GM18868 (cell line): ENCODE measurements around the gene RFX3.
A peak's percentile ranks its signal among the peaks of the same experiment; 100 is the strongest.

Source experiments
- ATAC-seq: cut with Tn5 transposase; IDR thresholded peaks from one replicate; pipeline ENCODE4 v1.9.1; 2021; ENCODE audit warnings: mild to moderate bottlenecking, moderate library complexity; ENCODE audit not compliant: unreplicated experiment

The RFX3 gene

DNA sequence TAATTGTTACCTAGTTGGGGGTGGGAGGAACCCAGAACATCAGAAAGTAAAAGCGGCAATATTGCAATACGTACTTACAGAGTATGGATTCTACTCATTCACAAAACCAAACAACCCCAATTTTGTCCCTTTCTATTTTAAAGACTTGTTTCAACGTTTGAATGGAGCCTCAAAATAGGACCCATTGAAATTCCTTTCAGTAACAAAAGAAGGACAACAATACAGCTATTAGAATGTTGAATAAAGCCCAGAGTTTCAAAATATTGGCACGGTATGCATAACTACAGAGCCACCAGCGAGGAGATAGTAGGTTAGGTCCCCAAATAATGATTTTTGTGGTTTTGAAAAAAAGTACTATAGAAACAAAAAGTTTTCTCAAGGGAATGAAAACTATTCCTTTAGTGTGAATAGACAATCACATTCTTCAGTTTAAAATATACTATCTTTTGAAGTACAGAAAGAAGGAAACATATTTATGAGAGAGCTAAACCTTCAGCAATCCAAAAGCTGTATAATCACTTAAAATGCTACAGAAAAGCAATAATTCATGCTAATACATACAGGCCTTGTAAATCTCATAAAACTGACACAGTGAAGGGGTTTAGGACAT, 235.5 kb downstream of the RFX3 start:
- ATAC-seq: no peak

DNA sequence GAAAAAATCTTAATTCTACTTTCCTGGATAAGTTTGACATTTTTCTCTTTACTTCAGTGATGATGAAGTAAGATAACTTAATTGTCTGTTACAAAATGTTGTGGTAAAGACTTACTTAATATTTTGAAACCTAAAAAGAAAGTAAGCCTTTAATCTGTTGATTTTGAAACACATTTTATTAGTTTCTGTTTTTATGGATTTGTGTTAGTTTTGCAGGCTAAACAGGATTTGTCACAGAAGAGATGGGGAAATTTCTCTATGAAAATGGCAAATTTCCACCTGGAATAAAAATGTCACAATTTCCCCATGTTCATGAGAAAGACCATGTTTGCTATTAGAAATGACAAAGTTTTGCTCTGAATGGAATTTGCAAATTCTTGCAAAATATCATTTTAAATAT, 237.1 kb downstream of the RFX3 start:
- no peak for ATAC-seq

DNA sequence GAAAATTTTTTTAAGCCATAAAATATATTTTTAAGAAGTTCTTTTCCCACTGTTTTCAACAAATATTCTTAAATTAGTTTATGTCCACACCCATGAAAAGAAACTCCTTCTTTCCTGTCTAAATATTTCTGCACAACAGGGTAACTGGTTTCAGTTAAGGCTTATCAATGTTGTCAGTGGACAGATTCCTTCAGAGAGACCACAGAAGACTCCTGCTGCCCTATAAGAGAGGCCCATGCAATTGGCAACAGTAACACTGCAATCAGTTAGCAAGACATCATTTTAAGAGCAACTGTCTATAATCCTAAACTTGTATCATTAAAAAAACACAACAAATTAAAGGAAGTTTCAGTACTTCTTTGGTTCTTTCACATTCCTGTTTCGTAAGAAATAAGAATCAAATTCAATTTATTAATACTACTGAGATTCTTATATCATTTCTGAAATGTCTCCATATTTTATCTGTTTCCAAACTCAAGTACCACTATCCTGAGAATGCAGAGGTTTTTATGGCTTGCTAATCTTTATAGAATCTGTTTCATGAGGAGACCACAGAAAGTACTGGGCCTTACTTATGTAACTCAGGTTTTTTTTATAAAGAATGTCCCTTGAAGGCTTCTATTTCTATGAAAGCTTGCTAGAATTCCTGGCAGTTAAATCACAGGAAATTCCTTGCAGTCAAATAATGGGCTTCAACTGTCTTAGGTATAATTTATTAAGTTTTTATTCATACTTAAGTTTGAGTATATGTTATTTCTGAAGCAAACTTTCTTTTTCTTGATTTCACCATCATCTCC, 240.2 kb downstream of the RFX3 start:
- ATAC-seq: no peak

DNA sequence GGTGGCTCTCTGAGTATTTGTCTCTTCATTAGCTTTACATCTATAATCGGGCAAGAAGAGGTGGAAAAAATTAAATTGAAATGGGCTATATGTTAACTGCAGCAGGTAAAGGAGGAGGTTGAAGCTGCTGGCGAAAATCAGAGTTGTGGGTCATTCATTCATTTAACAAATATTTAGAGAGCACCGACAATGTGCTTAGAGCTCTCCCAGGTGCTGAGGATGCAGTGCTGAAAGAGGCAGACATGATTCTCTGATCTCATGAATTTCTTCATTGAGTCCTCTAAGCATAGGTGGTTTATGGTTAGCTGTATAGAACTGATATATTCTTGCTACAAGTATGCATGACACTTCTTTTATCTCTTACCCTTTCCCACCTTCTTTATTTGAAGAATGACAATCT, 243.4 kb downstream of the RFX3 start:
- ATAC-seq: no peak

DNA sequence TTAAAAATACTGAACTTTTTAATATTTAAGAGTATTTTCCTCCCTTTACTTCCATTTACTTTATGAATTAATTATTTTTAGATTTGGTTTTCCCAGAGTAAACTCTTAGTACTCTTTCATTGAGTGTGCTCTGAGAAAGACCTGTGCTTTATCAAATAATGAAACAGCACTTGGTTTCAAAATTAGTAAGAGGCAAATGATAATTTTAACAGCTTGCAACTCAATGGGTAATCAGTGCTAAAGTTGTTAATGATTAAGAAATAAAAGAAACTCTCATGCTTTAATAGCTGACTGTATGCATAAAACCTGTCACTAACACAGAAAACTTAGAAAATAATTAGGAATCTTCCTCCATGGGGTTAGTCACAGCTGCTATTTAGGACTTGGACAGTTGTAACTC, 244.4 kb downstream of the RFX3 start:
- ATAC-seq: peak; percentile 75

DNA sequence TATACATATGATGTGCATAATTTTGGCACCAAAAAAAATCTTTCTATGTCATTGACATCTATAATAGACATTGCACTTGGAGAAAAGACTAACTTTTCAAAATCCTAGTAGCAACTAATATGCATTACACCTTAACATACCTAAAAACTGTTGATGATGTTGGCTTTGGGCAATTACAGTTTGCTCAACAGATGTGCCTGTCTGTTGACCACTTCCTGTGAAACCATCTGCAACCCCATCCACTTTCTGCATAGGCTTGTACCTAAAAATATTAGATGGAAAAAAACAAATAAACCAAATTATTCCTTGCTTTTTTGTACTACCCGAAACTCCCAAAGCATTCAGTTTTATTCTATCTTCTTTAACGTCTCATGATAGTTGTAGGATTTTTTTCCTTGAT, 248.6 kb downstream of the RFX3 start:
- ATAC-seq: no peak

DNA sequence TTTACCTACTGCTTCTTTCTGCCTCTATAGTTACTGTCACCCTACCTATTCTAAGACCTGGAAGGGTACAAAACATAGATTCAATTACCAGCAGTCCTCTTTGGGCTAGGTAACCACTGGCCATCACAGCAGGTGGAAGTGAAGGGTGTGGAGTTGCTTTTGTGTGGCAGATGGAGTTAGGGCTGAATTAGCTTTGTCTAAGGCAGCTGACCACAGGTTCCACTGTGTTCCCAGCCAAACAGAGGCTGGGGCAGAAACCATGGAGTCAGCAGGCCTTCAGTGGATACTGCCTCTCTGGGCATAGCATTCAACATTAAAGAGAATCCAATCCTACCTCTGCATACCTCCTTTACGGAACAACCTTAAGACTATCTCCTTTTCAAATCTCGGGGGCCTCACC, 254.2 kb downstream of the RFX3 start:
- no peak for ATAC-seq

DNA sequence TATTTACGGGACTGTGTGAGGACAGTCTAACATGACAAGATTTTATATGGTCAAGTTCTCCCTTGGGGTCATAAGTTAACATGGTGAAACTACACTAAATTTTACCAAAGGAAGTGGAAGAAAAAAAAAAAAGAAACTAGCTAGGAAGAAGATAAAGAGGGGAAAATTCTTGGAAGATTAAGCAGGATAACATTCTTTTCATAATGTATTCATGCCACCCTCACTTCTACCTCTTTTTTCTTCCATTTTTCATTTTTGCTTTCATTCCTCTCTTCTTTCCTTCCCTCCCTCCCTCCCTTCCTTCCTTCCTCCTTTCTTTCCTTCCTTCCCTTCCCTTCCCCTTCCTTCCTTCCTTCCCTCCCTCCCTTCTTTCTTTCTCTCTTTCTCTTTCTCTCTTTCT, 254.6 kb downstream of the RFX3 start:
- no peak for ATAC-seq

DNA sequence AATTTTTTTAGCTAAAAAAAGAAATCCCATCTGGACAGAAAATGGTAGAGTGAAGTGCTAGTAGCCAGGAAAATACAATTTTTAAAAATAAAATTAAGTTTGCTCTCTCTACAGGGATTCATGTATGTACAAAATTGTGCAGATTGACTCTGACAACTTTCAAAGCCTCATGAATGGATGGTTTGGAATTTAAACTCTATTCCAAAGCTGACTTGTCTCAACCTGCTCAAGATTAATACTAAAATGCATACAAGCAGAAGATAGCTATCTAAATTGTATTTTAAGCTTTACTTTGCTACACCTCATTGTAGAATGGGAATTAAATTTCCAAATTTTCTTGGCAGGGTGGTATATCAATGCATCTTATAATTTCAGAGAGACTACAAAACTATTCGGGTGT, 257.6 kb downstream of the RFX3 start:
- ATAC-seq: no peak

DNA sequence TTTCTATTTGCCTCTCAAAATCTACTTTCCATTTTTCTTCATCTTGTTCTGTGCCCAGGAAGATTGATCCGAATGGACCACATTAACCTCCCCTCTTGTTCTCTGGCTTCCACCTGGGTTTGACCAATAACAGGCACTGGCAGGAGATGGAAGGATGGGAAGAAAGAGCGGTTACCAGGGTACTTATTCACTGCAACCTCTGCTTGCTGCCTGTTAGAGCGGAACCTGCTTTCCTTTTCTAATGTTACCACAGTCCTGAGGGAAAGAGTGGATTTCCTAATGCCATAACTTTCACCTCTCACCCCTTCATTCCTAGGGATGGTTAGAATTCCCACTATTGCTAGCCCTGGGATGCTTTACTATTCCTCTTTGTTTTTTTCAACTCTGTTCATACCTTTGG, 262.1 kb downstream of the RFX3 start:
- ATAC-seq: no peak

DNA sequence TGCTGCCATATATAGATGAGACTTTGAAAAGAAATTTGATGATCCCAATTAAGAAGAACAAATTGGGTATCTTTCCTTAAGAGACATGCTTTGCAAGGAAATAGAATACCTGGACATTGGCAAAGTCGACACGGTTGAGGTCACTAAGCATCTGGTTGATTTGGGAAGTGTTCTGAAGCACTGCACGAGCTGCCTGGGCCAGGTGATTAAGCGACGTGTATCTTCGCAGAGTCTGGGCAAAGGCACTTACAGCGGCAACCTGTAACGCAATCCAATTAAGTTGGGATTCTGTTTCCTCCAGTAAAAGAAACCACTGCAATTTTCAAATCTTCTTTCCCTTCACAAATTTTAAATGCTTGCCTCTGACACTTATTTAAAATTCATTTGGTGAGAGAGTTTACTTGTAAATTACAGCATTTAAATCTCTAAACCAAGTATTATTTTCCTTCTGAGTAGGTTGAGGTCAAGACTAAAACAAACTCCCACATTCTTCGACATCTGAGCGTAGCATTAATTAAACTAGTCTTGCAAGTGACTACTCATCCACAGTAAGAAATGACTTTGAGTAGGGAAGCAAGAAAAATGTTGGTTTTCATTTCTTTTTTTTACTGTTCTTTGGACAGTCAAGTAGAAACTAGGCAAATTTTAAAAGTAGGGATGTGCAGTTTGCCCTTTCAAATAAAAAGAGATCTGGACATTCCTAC, 262.8 kb downstream of the RFX3 start:
- no peak for ATAC-seq

DNA sequence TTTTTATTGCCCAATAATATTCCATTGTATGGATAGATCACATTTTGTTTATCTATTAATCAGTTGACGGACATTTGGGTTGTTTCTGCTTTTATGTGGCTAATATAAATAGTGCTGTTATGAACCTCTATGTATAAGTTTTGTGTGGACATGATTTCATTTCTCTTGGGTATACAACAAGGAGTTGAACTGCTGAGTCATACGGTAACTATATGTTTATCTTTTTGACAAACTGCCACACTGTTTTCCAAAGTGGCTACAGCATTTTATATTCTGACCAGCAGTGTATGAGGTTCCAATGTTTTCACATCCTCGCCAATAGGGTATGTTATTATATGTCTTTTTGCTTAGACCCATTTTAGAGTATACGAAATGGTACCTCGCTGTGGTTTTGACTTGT, 264.3 kb downstream of the RFX3 start:
- no peak for ATAC-seq

DNA sequence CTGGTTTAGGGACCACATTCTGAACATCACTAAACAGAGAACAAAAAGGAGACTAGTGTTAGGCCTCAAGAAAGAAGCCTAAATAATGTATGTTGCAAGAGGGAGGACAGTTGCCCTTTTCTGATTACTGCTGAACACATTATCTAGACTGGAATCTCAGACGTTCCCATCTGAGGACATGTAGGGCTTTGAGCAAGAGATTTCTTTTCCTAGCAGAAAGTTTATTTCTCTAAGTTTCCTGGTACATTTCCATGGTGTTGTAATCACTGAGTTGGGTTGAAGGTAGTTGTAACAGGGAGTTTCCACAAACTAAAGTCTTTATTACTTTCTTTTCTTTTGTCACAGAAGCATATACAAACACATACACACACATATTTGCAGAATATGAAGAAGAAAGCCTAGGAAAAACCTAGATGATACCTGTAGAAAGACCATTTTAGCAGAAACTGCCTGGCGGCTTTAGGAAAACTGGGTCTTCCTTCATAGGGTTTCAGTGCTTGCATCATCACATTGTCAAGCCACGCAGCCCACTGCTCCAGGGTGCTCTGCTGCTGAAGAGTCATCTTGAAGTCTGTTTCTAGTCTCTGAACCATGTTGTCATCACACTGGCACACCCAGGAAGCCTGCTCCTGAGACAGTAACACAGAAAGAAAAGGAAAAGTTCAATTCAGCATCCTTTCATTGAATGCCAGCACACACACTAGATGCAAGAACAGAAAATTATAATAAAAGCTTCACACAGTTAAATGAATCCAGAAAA, 269.1 kb downstream of the RFX3 start:
- ATAC-seq: no peak

DNA sequence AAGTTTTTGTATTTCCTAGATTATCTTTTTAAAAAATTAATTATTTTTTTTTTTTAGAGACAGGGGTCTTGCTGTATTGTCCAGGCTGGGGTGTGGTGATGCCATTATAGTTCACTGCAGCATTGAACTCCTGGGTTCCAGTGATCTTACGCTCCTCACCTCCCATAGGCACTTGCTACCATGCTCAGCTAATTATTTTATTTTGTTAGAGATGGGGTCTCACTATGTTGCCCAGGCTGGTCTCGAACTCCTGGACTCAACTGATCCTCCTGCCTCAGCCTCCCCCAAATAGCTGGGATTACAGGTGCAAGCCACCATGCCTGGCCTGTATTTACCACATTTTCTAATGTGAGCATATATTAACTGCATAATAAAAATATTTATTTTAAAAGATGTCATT, 274.5 kb downstream of the RFX3 start:
- ATAC-seq: no peak

DNA sequence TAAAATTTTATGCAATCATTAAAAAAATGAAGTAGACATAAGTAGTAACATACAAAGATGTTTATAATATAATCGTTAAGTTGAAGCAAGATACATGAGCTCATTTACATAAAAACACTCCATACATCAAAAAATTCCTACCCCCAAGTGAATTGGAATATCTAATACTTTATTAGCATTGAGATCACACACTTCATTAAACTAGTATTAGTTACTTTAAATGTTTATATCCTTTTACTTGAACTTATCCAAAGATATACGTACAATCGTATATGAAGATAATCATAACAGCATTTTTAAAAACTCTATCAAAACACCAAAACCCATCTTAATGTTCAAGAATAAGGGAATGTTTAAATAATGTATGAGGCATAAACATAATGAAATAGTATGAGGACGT, 275.1 kb downstream of the RFX3 start:
- no peak for ATAC-seq

DNA sequence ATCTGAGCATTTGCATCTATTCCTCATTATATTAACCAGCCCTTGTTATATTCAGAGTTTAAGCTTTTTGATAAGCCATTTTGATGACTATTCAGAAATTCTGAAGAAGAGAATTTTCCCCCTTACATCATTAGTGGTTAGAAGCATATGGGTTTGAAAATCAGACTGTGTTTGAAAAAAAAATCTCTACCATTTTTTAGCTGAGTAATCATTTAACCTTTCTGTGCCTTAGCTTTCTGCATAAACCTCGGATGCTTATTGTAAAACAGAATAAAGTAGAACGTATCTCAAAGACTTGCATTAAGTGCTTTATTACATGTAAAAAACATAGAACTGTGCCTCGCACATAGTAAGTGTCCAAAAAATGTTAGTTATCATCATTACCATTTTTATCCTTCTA, 278.6 kb downstream of the RFX3 start:
- no peak for ATAC-seq

DNA sequence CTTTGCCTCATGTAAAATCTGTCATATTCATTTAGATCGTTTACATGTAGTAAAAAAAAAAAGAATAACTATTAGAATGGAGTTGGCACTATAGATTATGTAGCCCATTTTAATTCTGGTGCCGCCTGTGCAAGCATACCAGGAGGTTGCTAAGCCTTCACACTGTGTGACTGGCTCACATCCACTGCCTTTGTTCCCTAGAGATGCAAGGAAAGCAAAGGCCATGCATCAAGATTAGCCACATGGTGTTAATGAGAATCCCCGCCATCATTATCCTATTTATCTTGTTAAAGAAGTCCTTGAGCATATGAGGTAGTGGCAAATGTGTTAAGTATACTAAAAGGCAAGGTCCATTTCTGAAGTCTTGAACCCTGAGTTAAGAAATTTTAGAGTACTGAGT, 279.6 kb downstream of the RFX3 start:
- no peak for ATAC-seq

DNA sequence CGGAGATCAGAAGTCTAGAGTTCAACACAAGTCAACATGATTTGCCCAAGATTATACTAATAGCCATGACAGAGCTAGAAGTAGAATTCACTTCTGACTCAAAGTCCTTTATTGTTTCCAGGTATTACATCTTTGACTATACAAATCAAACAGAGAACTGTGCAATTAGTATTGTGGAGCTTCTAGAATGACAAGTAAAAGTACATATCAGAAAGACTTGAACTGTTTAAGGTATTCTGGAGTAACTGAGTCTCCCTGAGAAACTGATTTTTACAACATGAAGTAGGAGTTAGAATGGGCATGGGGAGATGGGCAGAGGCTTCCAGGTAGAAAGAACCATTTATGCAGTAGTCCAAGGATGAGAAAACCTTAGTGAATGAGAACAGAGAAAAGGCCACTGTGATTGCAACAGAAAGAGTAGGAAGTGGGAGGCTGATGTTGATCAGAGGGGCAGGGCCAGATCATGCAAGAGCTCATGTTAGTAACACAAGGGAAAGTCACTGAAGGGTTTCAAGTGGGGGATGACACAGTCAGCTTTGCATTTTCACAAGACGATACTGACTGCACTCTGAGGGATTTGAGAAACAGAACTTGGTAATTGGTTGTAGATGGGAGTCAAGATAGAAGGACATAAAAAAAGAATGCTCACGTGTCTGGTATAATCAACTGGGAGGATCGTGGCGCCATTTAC, 280.7 kb downstream of the RFX3 start:
- peak; percentile 81 for ATAC-seq

DNA sequence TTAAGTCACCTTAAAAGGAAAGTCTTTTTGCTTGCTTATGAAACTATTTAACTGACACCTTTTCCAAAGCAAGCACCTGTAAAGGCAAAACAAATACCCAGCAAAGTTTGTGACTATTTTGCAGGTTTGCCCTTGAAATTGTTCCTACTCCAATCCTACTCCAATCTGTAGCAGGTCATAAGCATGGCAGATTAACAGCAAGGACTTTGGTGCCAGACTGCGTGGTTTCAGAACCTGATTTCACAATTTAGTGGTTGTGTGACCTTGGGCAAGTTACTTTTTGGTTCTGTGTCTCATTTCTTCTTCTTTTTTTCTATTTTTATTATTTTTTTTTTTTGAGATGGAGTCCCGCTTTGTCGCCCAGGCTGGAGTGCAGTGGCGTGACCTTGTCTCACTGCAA, 282.1 kb downstream of the RFX3 start:
- ATAC-seq: no peak

DNA sequence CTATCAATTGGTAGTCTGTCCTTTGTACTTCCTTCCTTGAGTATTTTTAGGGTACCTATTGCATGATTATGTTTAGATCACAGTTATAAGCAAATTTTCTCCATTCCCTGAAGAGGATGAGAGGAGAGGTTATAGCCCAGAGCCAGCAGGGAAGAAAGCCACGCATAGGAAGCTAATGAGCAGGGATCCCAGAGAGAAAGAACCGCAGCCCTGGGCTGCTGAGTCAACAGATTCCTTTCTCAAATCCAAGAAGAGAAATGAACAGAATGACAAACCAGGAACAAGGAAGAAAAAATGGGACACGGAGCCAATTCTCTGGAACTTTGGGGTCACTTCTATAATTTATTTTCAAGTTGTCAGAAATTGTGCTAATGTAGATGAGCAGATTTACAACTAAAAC, 284.5 kb downstream of the RFX3 start:
- no peak for ATAC-seq
